Neuronal stem cell (in vitro differentiated cells): ENCODE results near the gene TBX5.

Experiments used
- DNase-seq: peaks from one replicate; pipeline ENCODE4 v3.0.0-alpha.2; 2013; ENCODE audit warnings: low spot score
- H2AFZ ChIP-seq: one replicate; pipeline ENCODE4 v1.6.1; 2013; ENCODE audit warnings: mild to moderate bottlenecking, low read length, inconsistent platforms
- H2AK5ac ChIP-seq: 2 replicates; pipeline ENCODE4 v1.6.1; 2013; ENCODE audit warnings: low read depth, mild to moderate bottlenecking, inconsistent platforms, low read length, moderate library complexity, mixed read lengths
- H2BK120ac ChIP-seq: 2 replicates; pipeline ENCODE4 v1.6.1; 2013; ENCODE audit warnings: low read depth, mild to moderate bottlenecking, inconsistent platforms, low read length, moderate library complexity, mixed read lengths
- H2BK12ac ChIP-seq: one replicate; pipeline ENCODE4 v1.6.1; 2013; ENCODE audit warnings: low read length, inconsistent platforms
- H2BK15ac ChIP-seq: 2 replicates; pipeline ENCODE4 v1.6.1; 2013; ENCODE audit warnings: mild to moderate bottlenecking, low read length, inconsistent platforms, mixed read lengths
- H2BK5ac ChIP-seq: one replicate; pipeline ENCODE4 v1.6.1; 2013; ENCODE audit warnings: inconsistent platforms, mild to moderate bottlenecking, low read length, moderate library complexity
- H3K14ac ChIP-seq: one replicate; pipeline ENCODE4 v1.6.1; 2013; ENCODE audit warnings: low read length, inconsistent platforms
- H3K18ac ChIP-seq: 2 replicates; pipeline ENCODE4 v1.6.1; 2013; ENCODE audit warnings: low read length, inconsistent platforms
- H3K23ac ChIP-seq: 2 replicates; pipeline ENCODE4 v1.6.1; 2013; ENCODE audit warnings: low read depth, mild to moderate bottlenecking, mixed read lengths, low read length, inconsistent platforms; ENCODE audit not compliant: poor library complexity
- H3K27ac ChIP-seq: replicated peaks from 3 replicates; pipeline ENCODE4 v1.5.1; 2013; ENCODE audit warnings: low read length, inconsistent platforms
- H3K27me3 ChIP-seq, 3 experiments: 2 replicates each; pipeline ENCODE4 v1.6.1; 2013; ENCODE audit warnings: low read length in 3 of 3, mild to moderate bottlenecking in 2 of 3, inconsistent platforms in 1 of 3, low read depth in 1 of 3, mixed read lengths in 1 of 3, moderate library complexity in 1 of 3; ENCODE audit not compliant: control insufficient read depth in 3 of 3, insufficient read depth in 3 of 3
- H3K36me3 ChIP-seq, 2 donors: replicated peaks in 1 of 2; 2 replicates each; pipeline ENCODE4 v1.6.1; 2013; ENCODE audit warnings: low read length in 2 of 2; ENCODE audit not compliant: control insufficient read depth in 2 of 2, insufficient read depth in 2 of 2
- H3K4ac ChIP-seq: 2 replicates; pipeline ENCODE4 v1.6.1; 2013; ENCODE audit warnings: inconsistent platforms, mild to moderate bottlenecking, low read length, moderate library complexity
- H3K4me1 ChIP-seq, 2 donors: 1 replicate in 1 of 2; 2 replicates in 1 of 2; pipeline ENCODE4 v1.6.1; 2013; ENCODE audit warnings: low read length in 2 of 2, low read depth in 1 of 2; ENCODE audit not compliant: control insufficient read depth in 2 of 2, insufficient read depth in 1 of 2
- H3K4me2 ChIP-seq: one replicate; pipeline ENCODE4 v1.6.1; 2013; ENCODE audit warnings: mild to moderate bottlenecking, low read length, inconsistent platforms; ENCODE audit not compliant: insufficient read depth, poor library complexity, severe bottlenecking
- H3K4me3 ChIP-seq, 2 donors: 2 replicates each; pipeline ENCODE4 v1.5.1; 2013; ENCODE audit warnings: low read length in 2 of 2, mild to moderate bottlenecking in 2 of 2, inconsistent platforms in 1 of 2, moderate library complexity in 1 of 2
- H3K79me1 ChIP-seq: one replicate; pipeline ENCODE4 v1.6.1; 2013; ENCODE audit warnings: low read depth, mild to moderate bottlenecking, inconsistent platforms, low read length, moderate library complexity
- H3K9ac ChIP-seq: one replicate; pipeline ENCODE4 v1.6.1; 2013; ENCODE audit warnings: mild to moderate bottlenecking, low read depth, low read length, inconsistent platforms; ENCODE audit not compliant: poor library complexity
- H3K9me3 ChIP-seq, 2 donors: replicated peaks in 1 of 2; 2 replicates each; pipeline versions ENCODE3 to v1.6.1; 2013; ENCODE audit warnings: low read length in 2 of 2, mild to moderate bottlenecking in 2 of 2, inconsistent platforms in 1 of 2, low read depth in 1 of 2, mixed read lengths in 1 of 2, moderate library complexity in 1 of 2; ENCODE audit not compliant: control insufficient read depth in 2 of 2, insufficient read depth in 1 of 2
- H4K8ac ChIP-seq: one replicate; pipeline ENCODE4 v1.6.1; 2013; ENCODE audit warnings: low read depth, mild to moderate bottlenecking, inconsistent platforms, low read length, moderate library complexity
- H4K91ac ChIP-seq: one replicate; pipeline ENCODE4 v1.6.1; 2013; ENCODE audit warnings: low read length, low read depth, mild to moderate bottlenecking, inconsistent platforms; ENCODE audit not compliant: poor library complexity
- WGBS, 2 donors: extraction: QIAGEN DNeasy Blood & Tissue Kit; methylation state at CpG; one replicate each; pipeline ENCODE4 v1.1.7; 2013; ENCODE audit warnings: missing lambda C conversion rate in 2 of 2, mixed read lengths in 1 of 2; ENCODE audit not compliant: insufficient read length in 2 of 2, insufficient replicate concordance in 1 of 2; ENCODE audit errors: extremely low coverage in 2 of 2; 5-methylcytosine and 5-hydroxymethylcytosine counted together

TBX5 gene

GRCh38 chr12:114402084-114402717, 3.7 kb downstream of the TBX5 start:
- no peak overlapping the region for H3K4me3 ChIP-seq
- no peak overlapping the region for H3K9ac ChIP-seq
- H2BK12ac ChIP-seq: no peak overlapping the region
- H3K4me2 ChIP-seq: no peak overlapping the region
- H2BK120ac ChIP-seq: no peak overlapping the region
- H2AFZ ChIP-seq: no peak overlapping the region
- H3K9me3 ChIP-seq: peaks cover 0 to 2% of the 10 kb centered on the region in 2 donors
- H3K36me3 ChIP-seq: no peaks in the 10 kb centered on the region
- H2BK15ac ChIP-seq: no peak overlapping the region
- H2AK5ac ChIP-seq: no peak overlapping the region
- H2BK5ac ChIP-seq: no peak overlapping the region
- peaks cover 72 to 100% (median 99%) of the 10 kb centered on the region in 3 experiments for H3K27me3 ChIP-seq
- WGBS, 2 donors: no CpG with 5 or more reads among the region's 5 CpGs
- H3K18ac ChIP-seq: no peak overlapping the region
- DNase-seq: no peak
- H3K27ac ChIP-seq: no peak overlapping the region
- no peaks in the 10 kb centered on the region for H3K79me1 ChIP-seq
- no peak overlapping the region for H3K14ac ChIP-seq
- no peak overlapping the region for H4K91ac ChIP-seq
- H3K23ac ChIP-seq: no peak overlapping the region
- no peak overlapping the region for H3K4ac ChIP-seq
- no peak overlapping the region for H4K8ac ChIP-seq
- no peaks in the 10 kb centered on the region for H3K4me1 ChIP-seq

GRCh38 chr12:114401328-114402083, 4.4 kb downstream of the TBX5 start:
- Histone ChIP-seq H4K8ac (no peak overlapping the region), H3K4ac (no peak overlapping the region), H3K79me1 (no peaks in the 10 kb centered on the region), H3K4me1 (no peaks in the 10 kb centered on the region), H3K14ac (no peak overlapping the region), H2BK120ac (no peak overlapping the region), H3K9me3 (peaks cover 0 to 2% of the 10 kb centered on the region in 2 donors), H2AK5ac (no peak overlapping the region), H2BK5ac (no peak overlapping the region), H4K91ac (no peak overlapping the region), H2AFZ (no peak overlapping the region), H3K4me3 (no peak overlapping the region), H3K23ac (no peak overlapping the region), H3K36me3 (no peaks in the 10 kb centered on the region), H3K18ac (no peak overlapping the region), H3K4me2 (no peak overlapping the region), H3K27me3 (peaks cover 71 to 100% (median 99%) of the 10 kb centered on the region in 3 experiments), H3K27ac (no peak overlapping the region), H2BK12ac (no peak overlapping the region), H2BK15ac (no peak overlapping the region), H3K9ac (no peak overlapping the region)
- DNase-seq: no peak
- WGBS, 2 donors: 90% methylated on average over 1 of the region's 10 CpGs; no CpG with 5 or more reads in 1 of the 2 donors

DNA sequence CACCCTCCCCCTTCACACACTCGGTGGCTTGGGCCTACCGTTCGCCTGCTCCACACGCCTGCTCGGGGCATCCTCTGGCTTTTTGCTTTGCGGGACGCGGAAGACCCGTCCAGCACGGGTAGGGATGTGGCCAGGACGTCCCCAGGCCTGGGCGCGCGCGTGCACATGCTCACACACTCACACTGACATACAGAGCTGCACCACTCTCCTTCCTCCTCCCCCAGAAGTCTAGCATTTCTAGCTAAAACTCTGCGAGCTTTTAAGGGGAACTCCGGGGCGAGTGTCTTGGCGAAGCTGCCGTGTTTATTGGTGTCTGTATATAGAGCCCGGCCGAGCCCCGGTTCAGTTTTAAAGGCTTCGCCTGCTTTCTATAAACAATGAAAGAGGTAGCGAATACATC, 5.0 kb downstream of the TBX5 start:
- no peak overlapping the region for H3K27ac ChIP-seq

DNA sequence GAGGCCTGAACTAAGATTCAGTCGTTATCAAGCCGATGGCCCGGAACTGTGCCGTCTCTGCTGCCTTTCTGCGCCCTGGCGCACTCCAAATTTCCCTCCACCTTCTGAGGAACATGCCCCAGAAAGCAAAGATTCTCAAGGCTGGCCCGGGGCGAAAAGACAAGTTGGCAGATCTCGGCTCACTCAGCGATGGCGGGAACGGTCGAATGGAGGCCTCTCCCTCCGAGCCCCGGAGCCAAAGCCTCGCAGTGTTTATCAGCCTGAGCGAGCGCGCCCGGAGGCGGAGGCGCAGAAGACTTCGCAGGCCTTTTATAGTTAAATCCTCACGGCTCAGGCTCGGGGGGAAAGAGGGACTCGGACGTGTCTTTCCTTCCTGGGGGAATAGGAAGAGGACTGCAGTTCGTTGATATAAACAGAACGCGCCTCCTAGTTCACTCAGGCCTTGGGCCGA, 5.6 kb downstream of the TBX5 start:
- Histone ChIP-seq H3K4me1 (peaks cover 0 to 4% of the 10 kb centered on the region in 2 donors), H3K4ac (no peak overlapping the region), H3K4me3 (no peak overlapping the region), H2AK5ac (no peak overlapping the region), H3K79me1 (no peaks in the 10 kb centered on the region), H3K27ac (no peak overlapping the region), H2BK12ac (no peak overlapping the region), H2BK120ac (no peak overlapping the region), H4K91ac (no peak overlapping the region), H2BK15ac (no peak overlapping the region), H3K18ac (peak overlapping the region; percentile 27), H2AFZ (no peak overlapping the region), H2BK5ac (no peak overlapping the region), H3K9ac (no peak overlapping the region), H3K14ac (no peak overlapping the region), H3K9me3 (peaks cover 2 to 4% of the 10 kb centered on the region in 2 donors), H3K36me3 (no peaks in the 10 kb centered on the region), H3K23ac (no peak overlapping the region), H3K4me2 (no peak overlapping the region), H3K27me3 (peaks cover 72 to 99% (median 99%) of the 10 kb centered on the region in 3 experiments), H4K8ac (no peak overlapping the region)
- peak; percentile 37 for DNase-seq
- WGBS, 2 donors: no CpG with 5 or more reads among the region's 31 CpGs

More for the DNA sequence above, 5.0 kb downstream of the TBX5 start:
- Histone ChIP-seq H3K4me3 (no peak overlapping the region), H3K4me1 (no peaks in the 10 kb centered on the region), H3K18ac (no peak overlapping the region), H3K79me1 (no peaks in the 10 kb centered on the region), H2AFZ (no peak overlapping the region), H3K23ac (no peak overlapping the region), H3K4ac (no peak overlapping the region), H2BK120ac (no peak overlapping the region), H2BK15ac (no peak overlapping the region), H3K9ac (no peak overlapping the region), H2AK5ac (peak overlapping the region; percentile 33), H2BK12ac (no peak overlapping the region), H3K4me2 (no peak overlapping the region), H3K36me3 (no peaks in the 10 kb centered on the region), H3K14ac (no peak overlapping the region), H3K27me3 (peaks cover 72 to 99% (median 99%) of the 10 kb centered on the region in 3 experiments), H3K9me3 (peaks cover 0 to 2% of the 10 kb centered on the region in 2 donors), H2BK5ac (no peak overlapping the region), H4K91ac (no peak overlapping the region), H4K8ac (no peak overlapping the region)
- WGBS, 2 donors: no CpG with 5 or more reads among the region's 25 CpGs
- DNase-seq: peak; percentile 36
